ENCODE measurements around the gene BICRA. TPM values are rescaled to one million over a fixed set of nuclear protein-coding genes. Genes with fewer than 3 reads are reported as not detected.

Gene BICRA
- total and polyA plus RNA-seq, 3 donors from 2014 or later, result 9.2 to 19.2 (median 13.5) TPM

DNA sequence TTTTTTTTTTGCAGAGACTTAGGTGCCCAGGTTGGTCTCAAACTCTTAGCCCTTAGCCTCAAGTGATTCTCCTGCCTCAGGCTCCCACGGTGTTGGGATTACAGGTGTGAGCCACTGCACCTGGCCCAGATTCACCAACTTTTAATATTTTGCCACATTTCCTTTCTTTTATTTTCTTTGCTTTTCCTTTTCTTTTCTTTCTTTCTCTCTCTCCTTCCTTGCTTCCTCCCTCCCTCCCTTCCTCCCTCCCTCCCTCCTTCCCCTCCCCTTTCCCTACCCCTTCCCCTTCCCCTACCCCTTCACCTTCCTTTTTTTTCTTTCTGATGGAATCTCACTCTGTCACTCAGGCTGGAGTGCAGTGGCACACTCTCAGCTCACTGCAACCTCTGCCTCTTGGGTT is 35.3 kb downstream of the BICRA start:
- 90 to 100% methylated on average over 1 of the region's 1 CpG for WGBS, 2 donors
- DNase-seq, result no peak
- Histone ChIP-seq H3K4me3 (no peak overlapping the region), H3K27me3 (no peaks in the 10 kb centered on the region), H3K27ac (no peak overlapping the region), H3K36me3 (ENCODE audit: low read depth, missing control alignments) (no peaks in the 10 kb centered on the region), H3K4me1 (peaks cover 9% of the 10 kb centered on the region), H3K9me3 (no peaks in the 10 kb centered on the region)
- intact Hi-C loops (cut with DNase I; ENCODE audit: low total_unique reads), result no loop called here
- TF ChIP-seq, protein P1, sequence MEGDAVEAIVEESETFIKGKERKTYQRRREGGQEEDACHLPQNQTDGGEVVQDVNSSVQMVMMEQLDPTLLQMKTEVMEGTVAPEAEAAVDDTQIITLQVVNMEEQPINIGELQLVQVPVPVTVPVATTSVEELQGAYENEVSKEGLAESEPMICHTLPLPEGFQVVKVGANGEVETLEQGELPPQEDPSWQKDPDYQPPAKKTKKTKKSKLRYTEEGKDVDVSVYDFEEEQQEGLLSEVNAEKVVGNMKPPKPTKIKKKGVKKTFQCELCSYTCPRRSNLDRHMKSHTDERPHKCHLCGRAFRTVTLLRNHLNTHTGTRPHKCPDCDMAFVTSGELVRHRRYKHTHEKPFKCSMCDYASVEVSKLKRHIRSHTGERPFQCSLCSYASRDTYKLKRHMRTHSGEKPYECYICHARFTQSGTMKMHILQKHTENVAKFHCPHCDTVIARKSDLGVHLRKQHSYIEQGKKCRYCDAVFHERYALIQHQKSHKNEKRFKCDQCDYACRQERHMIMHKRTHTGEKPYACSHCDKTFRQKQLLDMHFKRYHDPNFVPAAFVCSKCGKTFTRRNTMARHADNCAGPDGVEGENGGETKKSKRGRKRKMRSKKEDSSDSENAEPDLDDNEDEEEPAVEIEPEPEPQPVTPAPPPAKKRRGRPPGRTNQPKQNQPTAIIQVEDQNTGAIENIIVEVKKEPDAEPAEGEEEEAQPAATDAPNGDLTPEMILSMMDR (IDR thresholded peaks at IDR 0.05), result no peak
- TF ChIP-seq POLR2A (IDR thresholded peaks at IDR 0.05), result no peak

DNA sequence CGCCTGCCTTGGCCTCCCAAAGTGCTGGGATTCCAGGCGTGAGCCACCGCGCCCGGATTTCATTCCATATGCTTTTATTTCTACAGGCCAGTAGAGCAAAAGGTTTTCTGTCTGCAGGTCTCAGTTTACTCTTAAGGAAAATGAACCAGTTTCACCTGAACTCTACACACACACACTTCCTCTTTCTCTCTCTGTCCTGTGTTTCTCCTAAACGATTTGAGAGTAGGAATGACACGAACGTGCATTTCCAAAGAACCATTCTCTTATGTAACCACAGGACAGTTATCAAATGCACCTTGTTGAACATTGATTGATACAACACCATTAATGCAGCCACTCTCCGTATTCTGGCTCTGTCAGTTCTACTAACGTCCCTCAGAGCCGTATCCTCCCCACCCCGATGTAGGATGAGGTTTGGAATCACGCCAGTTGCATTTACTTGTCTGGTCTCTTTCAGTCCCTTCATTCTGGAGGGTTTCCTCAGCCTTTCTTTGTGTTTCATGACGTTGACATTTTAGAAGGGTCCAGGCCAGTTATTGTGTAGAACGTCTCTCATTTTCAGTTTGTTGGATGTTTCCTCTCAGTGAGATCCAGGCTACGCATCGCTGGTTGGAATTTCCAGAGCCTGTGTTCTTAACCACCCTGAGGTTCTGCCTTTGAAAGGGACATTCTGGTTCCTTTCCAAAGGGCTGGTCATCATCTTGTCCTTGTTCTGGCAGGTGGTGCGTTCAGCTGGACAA is 36.0 kb downstream of the BICRA start:
- no peak for DNase-seq
- no peak for TF ChIP-seq POLR2A (IDR thresholded peaks at IDR 0.05)
- TF ChIP-seq, protein P1 (IDR thresholded peaks at IDR 0.05), result no peak
- Histone ChIP-seq H3K4me3 (no peak overlapping the region), H3K36me3 (ENCODE audit: low read depth, missing control alignments) (no peaks in the 10 kb centered on the region), H3K27me3 (no peaks in the 10 kb centered on the region), H3K4me1 (peaks cover 9% of the 10 kb centered on the region), H3K9me3 (no peaks in the 10 kb centered on the region), H3K27ac (no peak overlapping the region)
- intact Hi-C loops (cut with DNase I; ENCODE audit: low total_unique reads), result no loop called here
- WGBS, 2 donors, result 50 to 62% methylated on average over 18 of the region's 18 CpGs

DNA sequence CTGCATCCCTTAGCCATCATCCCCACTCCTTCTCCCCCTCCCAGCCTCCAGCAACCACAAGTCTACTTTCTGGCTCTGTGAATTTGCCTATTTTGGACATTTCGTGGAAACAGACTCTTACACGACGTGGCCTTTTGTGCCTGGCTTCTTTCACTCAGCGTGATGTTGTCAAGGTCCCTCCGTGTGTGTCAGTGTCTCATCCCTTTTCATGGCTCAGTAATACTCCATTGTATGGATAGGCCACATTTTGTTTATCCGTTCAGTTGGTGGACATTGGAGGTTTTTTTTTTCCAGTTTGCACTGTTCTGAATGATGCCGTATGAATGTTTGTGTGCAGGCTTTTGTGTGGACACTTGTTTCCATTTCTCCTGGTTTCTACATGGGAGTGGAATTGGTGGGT is 38.0 kb downstream of the BICRA start:
- H3K9me3 ChIP-seq, result no peaks in the 10 kb centered on the region
- TF ChIP-seq POLR2A (IDR thresholded peaks at IDR 0.05), result no peak
- TF ChIP-seq, protein P1 (IDR thresholded peaks at IDR 0.05), result no peak
- intact Hi-C loops (cut with DNase I; ENCODE audit: low total_unique reads), result no loop called here
- no peaks in the 10 kb centered on the region for H3K27me3 ChIP-seq
- H3K4me3 ChIP-seq, result no peak overlapping the region
- WGBS, 2 donors, result 90 to 97% methylated on average over 7 of the region's 7 CpGs
- no peaks in the 10 kb centered on the region for H3K36me3 ChIP-seq (ENCODE audit: low read depth, missing control alignments)
- H3K4me1 ChIP-seq, result peaks cover 9% of the 10 kb centered on the region
- DNase-seq, result no peak
- H3K27ac ChIP-seq, result no peak overlapping the region

DNA sequence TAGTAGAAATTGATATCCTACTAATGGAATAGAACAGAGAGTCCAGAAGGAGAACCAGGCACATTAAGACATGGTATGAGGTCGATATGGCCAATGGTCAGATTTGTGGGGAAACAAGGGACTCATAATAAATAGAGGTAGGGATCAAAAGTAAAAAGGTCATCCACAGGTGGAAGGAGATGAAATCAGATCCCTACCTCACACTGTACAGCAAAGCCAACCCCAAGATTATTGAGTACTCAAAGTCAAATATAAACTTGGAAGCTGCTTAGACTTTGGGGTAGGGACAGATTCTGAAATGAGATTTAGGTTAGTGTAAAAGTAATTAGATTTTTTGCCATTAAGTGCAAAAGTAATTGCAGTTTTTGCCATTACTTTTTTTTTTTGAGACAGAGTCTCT is 40.7 kb downstream of the BICRA start:
- H3K36me3 ChIP-seq (ENCODE audit: low read depth, missing control alignments), result no peaks in the 10 kb centered on the region
- no peak overlapping the region for H3K4me3 ChIP-seq
- no peak for TF ChIP-seq POLR2A (IDR thresholded peaks at IDR 0.05)
- TF ChIP-seq, protein P1 (IDR thresholded peaks at IDR 0.05), result no peak
- no peak for DNase-seq
- H3K9me3 ChIP-seq, result no peaks in the 10 kb centered on the region
- no peak overlapping the region for H3K27ac ChIP-seq
- 100% methylated on average over 1 of the region's 1 CpG for WGBS, 2 donors
- H3K27me3 ChIP-seq, result no peaks in the 10 kb centered on the region
- peaks cover 9% of the 10 kb centered on the region for H3K4me1 ChIP-seq
- intact Hi-C loops (cut with DNase I; ENCODE audit: low total_unique reads), result no loop called here

DNA sequence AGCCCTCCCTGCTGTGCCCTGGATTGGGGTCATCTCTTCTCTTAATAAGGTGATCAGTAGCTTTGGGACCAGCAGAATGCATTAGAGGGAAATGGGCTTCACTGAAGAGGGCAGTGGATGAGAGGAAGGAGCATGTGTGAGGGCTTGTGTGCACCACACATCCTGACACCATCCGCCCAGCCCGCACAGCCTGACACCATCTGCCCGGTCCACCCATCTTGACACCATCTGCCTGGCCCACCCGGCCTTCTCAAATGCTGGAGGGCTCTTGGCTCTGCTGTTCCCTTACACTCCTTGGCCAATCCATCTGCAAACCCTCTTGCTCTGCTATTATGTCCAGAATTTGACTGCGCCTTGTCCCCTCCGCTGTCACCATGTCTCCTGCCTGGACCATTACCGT is 41.8 kb downstream of the BICRA start:
- H3K27ac ChIP-seq, result no peak overlapping the region
- no peaks in the 10 kb centered on the region for H3K4me1 ChIP-seq
- intact Hi-C loops (cut with DNase I; ENCODE audit: low total_unique reads), result no loop called here
- H3K9me3 ChIP-seq, result no peaks in the 10 kb centered on the region
- WGBS, 2 donors, result 96 to 98% methylated on average over 7 of the region's 7 CpGs
- no peaks in the 10 kb centered on the region for H3K36me3 ChIP-seq (ENCODE audit: low read depth, missing control alignments)
- DNase-seq, result no peak
- TF ChIP-seq, protein P1 (IDR thresholded peaks at IDR 0.05), result no peak
- no peak for TF ChIP-seq POLR2A (IDR thresholded peaks at IDR 0.05)
- H3K27me3 ChIP-seq, result no peaks in the 10 kb centered on the region
- H3K4me3 ChIP-seq, result no peak overlapping the region

Data from testis (tissue), 3 donors.